ENCODE data around the gene GTPBP1. TPM values are rescaled to one million over a fixed set of nuclear protein-coding genes. Genes with fewer than 3 reads are reported as not detected.

The GTPBP1 gene
- total and polyA plus RNA-seq, 12 donors = 13.5 to 53.2 (median 33.8) TPM

DNA sequence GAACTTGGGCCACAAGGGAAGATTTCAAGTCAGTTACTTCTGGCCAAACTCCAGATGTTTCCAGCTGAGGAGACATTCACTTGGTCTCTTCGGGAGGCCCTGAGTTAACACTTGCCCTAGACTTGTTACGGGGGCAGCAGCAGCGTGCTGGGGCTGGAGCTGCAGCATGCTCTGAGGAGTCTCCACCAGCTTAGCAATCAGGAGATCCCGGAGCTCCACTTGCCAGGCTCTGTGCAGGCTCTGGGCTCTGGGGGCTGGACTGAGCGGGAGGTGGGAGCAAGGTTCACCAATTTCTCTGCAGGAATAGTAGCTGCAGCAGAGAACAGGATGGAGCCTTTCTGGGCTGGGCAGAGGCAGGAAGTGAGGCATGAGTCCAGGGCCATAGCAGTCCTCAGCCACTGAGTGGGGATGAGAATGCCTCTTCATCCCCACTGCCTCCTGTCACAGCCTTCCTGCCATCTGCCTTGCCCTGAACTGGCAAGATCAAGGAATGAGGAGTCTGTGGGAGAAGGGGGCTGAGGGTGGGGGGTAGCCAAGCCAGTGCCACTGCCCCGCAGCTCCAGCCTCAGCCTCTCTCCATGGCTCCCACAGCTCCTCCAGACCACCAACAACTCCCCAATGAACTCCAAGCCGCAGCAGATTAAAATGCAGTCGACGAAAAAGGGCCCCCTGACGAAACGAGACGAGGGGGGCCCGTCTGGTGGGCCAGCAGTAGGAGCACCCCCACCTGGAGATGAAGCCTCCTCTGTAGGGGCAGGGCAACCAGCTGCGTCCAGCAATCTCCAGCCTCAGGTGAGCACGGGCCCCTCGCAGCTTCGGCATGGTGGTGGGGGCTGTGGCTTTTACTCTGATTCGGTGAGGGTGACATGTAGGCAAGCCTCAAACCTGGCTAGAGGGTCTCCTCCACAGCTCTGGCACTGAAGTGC lies 23.4 kb downstream of the GTPBP1 start:
- H3K27ac ChIP-seq = peak overlapping the region in 1 of 10 donors; percentile 1
- peaks cover 7 to 100% (median 61%) of the 10 kb centered on the region in 9 donors for H3K36me3 ChIP-seq
- intact Hi-C loops (cut with DNase I) = no loop called here
- no peaks in the 10 kb centered on the region for H3K9me3 ChIP-seq
- no peak for TF ChIP-seq CTCF (IDR thresholded peaks at IDR 0.05)
- H3K27me3 ChIP-seq = no peaks in the 10 kb centered on the region
- 88 to 89% methylated on average over 18 of the region's 18 CpGs for WGBS, 2 donors
- DNase-seq (peak in 1 of 2 donors; percentile 44), ATAC-seq (peak in 1 of 8 donors; percentile 13)
- H3K4me3 ChIP-seq = no peak overlapping the region
- peaks cover 9 to 37% (median 22%) of the 10 kb centered on the region in 9 donors for H3K4me1 ChIP-seq

GRCh38 chr22:38729946-38730345 lies 24.2 kb downstream of the GTPBP1 start:
- ATAC-seq (no peak), DNase-seq (no peak)
- Histone ChIP-seq H3K27me3 (no peaks in the 10 kb centered on the region), H3K4me3 (no peak overlapping the region), H3K4me1 (peaks cover 9 to 45% (median 28%) of the 10 kb centered on the region in 9 donors), H3K27ac (no peak overlapping the region), H3K9me3 (no peaks in the 10 kb centered on the region), H3K36me3 (peaks cover 7 to 100% (median 53%) of the 10 kb centered on the region in 9 donors)
- intact Hi-C loops (cut with DNase I) = no loop called here
- WGBS, 2 donors = 86 to 88% methylated on average over 6 of the region's 6 CpGs
- TF ChIP-seq CTCF (IDR thresholded peaks at IDR 0.05) = no peak

- no peak for TF ChIP-seq CTCF (IDR thresholded peaks at IDR 0.05)
- no peaks in the 10 kb centered on the region for H3K27me3 ChIP-seq
Observed at GRCh38 chr22:38730411-38730871, 24.7 kb downstream of the GTPBP1 start.

DNA sequence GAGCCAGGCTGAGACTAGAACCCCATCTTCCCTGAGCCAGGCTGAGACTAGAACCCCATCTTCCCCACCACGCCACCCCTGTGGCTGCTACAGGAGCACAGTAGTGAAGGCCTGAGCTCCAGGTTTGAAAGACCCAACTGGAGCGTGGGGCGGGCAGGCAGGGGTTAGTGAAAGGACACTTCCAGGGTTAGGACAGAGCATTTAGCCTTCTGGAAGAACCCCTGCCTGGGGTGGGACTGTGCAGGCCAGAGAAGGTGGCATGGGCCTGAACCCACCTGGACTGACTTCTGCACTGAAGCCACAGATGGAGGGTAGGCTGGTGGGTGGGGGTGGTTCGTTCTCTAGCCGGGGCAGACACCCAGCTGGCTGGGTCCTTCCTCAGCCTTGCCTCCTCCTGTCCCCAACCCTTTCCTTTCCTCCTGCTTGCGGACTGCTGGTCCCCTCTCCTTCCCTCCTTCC lies 26.0 kb downstream of the GTPBP1 start:
- H3K4me1 ChIP-seq = peaks cover 9 to 48% (median 28%) of the 10 kb centered on the region in 9 donors
- H3K9me3 ChIP-seq = no peaks in the 10 kb centered on the region
- 79 to 89% methylated on average over 5 to 6 of the region's 6 CpGs for WGBS, 2 donors
- H3K36me3 ChIP-seq = peaks cover 7 to 100% (median 47%) of the 10 kb centered on the region in 9 donors
- no peaks in the 10 kb centered on the region for H3K27me3 ChIP-seq
- intact Hi-C loops (cut with DNase I) = no loop called here
- TF ChIP-seq CTCF (IDR thresholded peaks at IDR 0.05) = no peak
- H3K4me3 ChIP-seq = no peak overlapping the region
- H3K27ac ChIP-seq = peak overlapping the region in 5 of 10 donors; percentile 21 to 76 (median 70)
- DNase-seq = no peak
- peak in 1 of 8 donors; percentile 3 for ATAC-seq

More at GRCh38 chr22:38730411-38730871, 24.7 kb downstream of the GTPBP1 start:
- Histone ChIP-seq H3K9me3 (no peaks in the 10 kb centered on the region), H3K4me1 (peaks cover 9 to 46% (median 28%) of the 10 kb centered on the region in 9 donors), H3K4me3 (no peak overlapping the region), H3K36me3 (peaks cover 7 to 100% (median 51%) of the 10 kb centered on the region in 9 donors), H3K27ac (no peak overlapping the region)
- DNase-seq = no peak
- no peak for ATAC-seq
- intact Hi-C loops (cut with DNase I) = no loop called here
- 94 to 95% methylated on average over 13 of the region's 13 CpGs for WGBS, 2 donors
